AG09309 (cell line): ENCODE results near the gene PRKAG2.

Experiments
- DNase-seq: peaks from one replicate; pipeline ENCODE4 v3.0.0-alpha.2; 2010; ENCODE audit warnings: low read depth
- H3K4me3 ChIP-seq: 2 replicates; pipeline ENCODE4 v1.5.1; 2011; ENCODE audit warnings: mild to moderate bottlenecking, low read depth, low read length, moderate library complexity; ENCODE audit not compliant: control insufficient read depth
- CTCF ChIP-seq: IDR thresholded peaks from 2 replicates; pipeline ENCODE4 v1.5.1; 2011; ENCODE audit warnings: mild to moderate bottlenecking, low read depth, low read length, inconsistent platforms; ENCODE audit not compliant: insufficient read depth, control insufficient read depth; ENCODE audit errors: missing control alignments

The PRKAG2 gene

GRCh38 chr7:151514461-151515275, 362.2 kb downstream of the PRKAG2 start:
- no peak for DNase-seq
- no peak for TF ChIP-seq CTCF
- no peak overlapping the region for H3K4me3 ChIP-seq

- no peak overlapping the region for H3K4me3 ChIP-seq
- no peak for TF ChIP-seq CTCF
Observed at GRCh38 chr7:151513133-151513532, 363.8 kb downstream of the PRKAG2 start.

GRCh38 chr7:151512353-151512752, 364.6 kb downstream of the PRKAG2 start:
- no peak overlapping the region for H3K4me3 ChIP-seq
- DNase-seq = no peak
- no peak for TF ChIP-seq CTCF

More at GRCh38 chr7:151513133-151513532, 363.8 kb downstream of the PRKAG2 start:
- DNase-seq = no peak

- H3K4me3 ChIP-seq = no peak overlapping the region
- TF ChIP-seq CTCF = no peak
- no peak for DNase-seq
Observed at GRCh38 chr7:151511946-151512345, 365.0 kb downstream of the PRKAG2 start.

GRCh38 chr7:151511270-151511669, 365.6 kb downstream of the PRKAG2 start:
- no peak for TF ChIP-seq CTCF
- DNase-seq = no peak
- no peak overlapping the region for H3K4me3 ChIP-seq

GRCh38 chr7:151509670-151510333, 367.1 kb downstream of the PRKAG2 start:
- no peak for TF ChIP-seq CTCF
- DNase-seq = no peak
- no peak overlapping the region for H3K4me3 ChIP-seq
